ENCODE measurements around the gene HDHD2.
"Not testable (repeated sequence)": the region's sequence is repeated elsewhere in the genome, so short reads cannot be mapped to it uniquely, and the experiment has no call there.

Gene HDHD2, protein sequence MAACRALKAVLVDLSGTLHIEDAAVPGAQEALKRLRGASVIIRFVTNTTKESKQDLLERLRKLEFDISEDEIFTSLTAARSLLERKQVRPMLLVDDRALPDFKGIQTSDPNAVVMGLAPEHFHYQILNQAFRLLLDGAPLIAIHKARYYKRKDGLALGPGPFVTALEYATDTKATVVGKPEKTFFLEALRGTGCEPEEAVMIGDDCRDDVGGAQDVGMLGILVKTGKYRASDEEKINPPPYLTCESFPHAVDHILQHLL

DNA sequence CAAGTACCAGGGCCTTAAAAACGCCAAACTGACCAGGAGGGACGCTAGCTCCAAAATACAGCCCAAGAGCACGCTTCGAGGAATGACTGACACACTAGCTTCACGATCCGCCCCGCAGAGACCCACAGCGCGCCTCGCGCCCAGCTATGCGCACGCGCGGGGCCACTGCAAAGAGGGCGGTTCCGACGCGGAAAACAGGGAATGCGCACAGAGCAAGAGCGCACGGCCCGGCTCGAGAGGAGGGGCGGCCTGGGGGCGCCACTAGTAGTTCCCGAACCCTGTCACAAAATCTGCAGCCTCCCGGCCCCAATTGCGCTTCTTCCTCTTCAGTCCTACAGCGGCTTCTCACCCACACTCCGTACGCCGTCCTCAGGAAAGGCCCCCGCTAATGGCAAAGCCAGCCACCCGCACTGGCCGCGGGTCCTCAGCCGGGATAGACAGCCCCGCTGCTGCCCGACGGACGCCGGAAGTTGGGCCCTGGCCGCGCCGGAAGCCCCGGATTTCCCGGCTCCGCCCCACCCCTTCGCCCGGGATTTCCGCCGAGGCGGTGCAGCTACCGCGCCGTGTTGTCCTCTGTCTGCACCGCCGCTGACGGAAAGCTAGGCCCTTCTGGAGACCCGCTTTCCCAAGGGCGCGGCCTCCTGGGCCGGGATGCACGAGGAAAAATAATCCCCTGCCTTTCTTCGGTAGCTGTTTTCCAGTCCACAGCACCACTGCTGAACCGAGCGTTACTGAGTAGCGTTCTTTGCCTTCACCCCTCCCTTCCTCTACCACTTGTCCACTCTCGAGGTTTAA lies at the start of gene HDHD2:
Gene HDHD2, minus strand, starts transcription at position 472 of the 795 bp plus-strand sequence. CDS start 14,061 bp downstream, outside the sequence.
- ChIA-PET POLR2A (interaction anchor here (0.6 to 1.5 kb wide), 6 partner anchors 12 to 931 kb away, joined by 3 to 7 read pairs (median 4); no protein-coding TSS in a partner anchor), CTCF (interaction anchor here (0.6 to 2.3 kb wide), 4 partner anchors 12 to 55 kb away, joined by 3 to 10 read pairs (median 4); no protein-coding TSS in a partner anchor)
- DNase-seq (ENCODE audit: low read depth, low spot score) = no peak
- no peak for TF ChIP-seq CTCF (IDR thresholded peaks at IDR 0.05; ENCODE audit: insufficient read depth, low read length, missing control alignments)
- H3K4me3 ChIP-seq (ENCODE audit: low read depth, low read length) = peak within 1 kb of the TSS; percentile 80

GRCh38 chr18:47195961-47196360 lies 45.7 kb upstream of the HDHD2 start:
- CTCF ChIA-PET = interaction anchor here (6.5 kb wide), 1 partner anchor 8 kb away, joined by 42 read pairs; no protein-coding TSS in a partner anchor
- POLR2A ChIA-PET; DNase-seq (ENCODE audit: low read depth, low spot score); H3K4me3 ChIP-seq (ENCODE audit: low read depth, low read length): not testable (repeated sequence)

GRCh38 chr18:47191961-47192360 lies 41.7 kb upstream of the HDHD2 start:
- no peak for TF ChIP-seq CTCF (IDR thresholded peaks at IDR 0.05; ENCODE audit: insufficient read depth, low read length, missing control alignments)
- CTCF ChIA-PET = interaction anchor here (6.5 kb wide), 1 partner anchor 12 kb away, joined by 42 read pairs; no protein-coding TSS in a partner anchor
- no peak for DNase-seq (ENCODE audit: low read depth, low spot score)
- H3K4me3 ChIP-seq (ENCODE audit: low read depth, low read length) = no peak overlapping the region
- POLR2A ChIA-PET = no interaction called here

DNA sequence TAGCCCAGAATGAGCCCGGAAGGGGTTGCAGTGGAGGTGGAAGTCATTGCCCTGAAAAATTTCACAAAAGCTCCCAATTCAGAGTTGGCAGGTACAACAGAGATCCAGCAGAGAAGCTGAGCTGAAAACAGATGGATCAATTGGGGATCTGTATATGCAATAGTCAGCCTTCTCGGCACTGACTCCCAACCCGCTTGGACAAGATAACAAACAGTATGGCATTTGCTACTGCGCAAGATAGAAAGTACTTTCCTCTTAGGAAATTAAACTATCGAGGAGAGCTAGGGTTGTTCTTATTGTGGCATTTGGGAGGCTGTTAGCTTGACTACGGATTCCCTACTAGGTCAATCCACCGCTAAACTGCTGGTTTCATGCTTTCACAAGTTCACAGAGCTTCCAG lies 37.4 kb upstream of the HDHD2 start:
- POLR2A ChIA-PET = no interaction called here
- no peak for DNase-seq (ENCODE audit: low read depth, low spot score)
- TF ChIP-seq CTCF (IDR thresholded peaks at IDR 0.05; ENCODE audit: insufficient read depth, low read length, missing control alignments) = no peak
- CTCF ChIA-PET = interaction anchor here (0.6 to 2.3 kb wide), 3 partner anchors 17 to 139 kb away, joined by 3 to 7 read pairs (median 4); no protein-coding TSS in a partner anchor
- H3K4me3 ChIP-seq (ENCODE audit: low read depth, low read length) = no peak overlapping the region

DNA sequence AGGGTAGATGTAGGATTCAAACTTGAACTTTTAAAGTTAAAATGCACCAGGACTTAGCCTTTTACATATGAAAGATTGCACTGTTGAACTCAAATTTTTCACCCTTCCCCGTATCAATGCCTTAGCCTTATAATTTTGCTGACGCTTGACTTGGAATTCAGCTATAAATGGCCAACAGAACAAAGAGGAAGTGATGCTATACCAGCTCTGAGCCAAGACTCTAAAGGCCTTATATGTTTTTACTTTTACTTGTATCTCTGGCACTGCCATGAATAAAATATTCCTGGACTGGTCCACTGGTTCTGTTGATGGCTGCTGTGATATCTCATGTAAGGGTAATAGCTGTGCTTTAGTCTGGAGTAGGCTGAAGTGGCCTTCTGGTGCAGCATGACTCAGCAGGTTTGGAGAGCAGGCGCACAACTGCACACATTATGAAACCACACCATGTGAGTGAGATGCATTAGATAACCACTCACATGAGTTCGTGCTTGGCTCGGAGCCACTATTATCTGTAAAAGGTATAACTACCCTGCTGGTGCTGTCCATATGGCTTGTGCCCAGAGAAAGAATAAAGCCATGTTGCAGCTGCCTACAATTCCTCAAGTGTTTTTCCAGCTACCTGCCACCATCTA lies 34.2 kb upstream of the HDHD2 start:
- POLR2A ChIA-PET = no interaction called here
- DNase-seq (ENCODE audit: low read depth, low spot score) = no peak
- CTCF ChIA-PET = interaction anchor here (0.7 to 1.3 kb wide), 2 partner anchors 18 to 84 kb away, joined by 3 to 4 read pairs; no protein-coding TSS in a partner anchor
- no peak for TF ChIP-seq CTCF (IDR thresholded peaks at IDR 0.05; ENCODE audit: insufficient read depth, low read length, missing control alignments)
- H3K4me3 ChIP-seq (ENCODE audit: low read depth, low read length) = no peak overlapping the region

DNA sequence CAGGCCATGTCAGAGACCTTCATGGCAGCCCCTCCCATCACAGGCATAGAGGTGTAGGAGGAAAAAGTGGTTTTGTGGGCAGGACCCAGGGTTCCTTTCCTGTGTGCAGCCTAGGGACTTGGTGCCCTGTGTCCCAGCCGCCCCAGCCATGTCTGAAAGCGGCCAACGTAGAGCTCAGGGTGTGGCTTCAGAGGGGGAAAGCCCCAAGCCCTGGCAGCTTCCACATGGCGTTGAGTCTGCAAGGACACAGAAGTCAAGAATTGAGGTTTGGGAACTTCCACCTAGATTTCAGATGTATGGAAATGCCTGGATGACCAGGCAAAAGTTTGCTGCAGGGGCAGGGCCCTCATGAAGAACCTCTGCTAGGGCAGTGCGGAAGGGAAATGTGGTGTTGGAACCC lies 31.9 kb upstream of the HDHD2 start:
- H3K4me3 ChIP-seq (ENCODE audit: low read depth, low read length); CTCF ChIA-PET; POLR2A ChIA-PET; DNase-seq (ENCODE audit: low read depth, low spot score): not testable (repeated sequence)

DNA sequence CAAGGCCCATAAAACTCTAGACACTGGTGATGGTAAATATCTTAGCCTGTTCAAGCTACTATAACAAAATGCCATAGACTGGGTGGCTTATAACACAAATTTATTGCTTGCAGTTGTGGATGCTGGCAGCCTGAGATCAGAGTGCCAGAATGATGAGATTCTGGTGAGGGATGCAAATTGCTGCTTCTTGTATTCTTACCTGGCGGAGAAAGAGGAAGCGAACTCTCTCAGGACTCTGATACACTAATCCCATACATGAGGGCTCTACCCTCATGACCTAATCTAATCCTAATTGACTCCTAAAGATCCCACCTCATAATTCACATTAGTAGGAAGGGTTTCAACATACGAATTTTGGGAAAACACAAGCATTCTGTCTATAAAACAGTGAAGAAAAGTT lies 30.5 kb upstream of the HDHD2 start:
- ChIA-PET CTCF (no interaction called here), POLR2A (no interaction called here)
- no peak for DNase-seq (ENCODE audit: low read depth, low spot score)
- TF ChIP-seq CTCF (IDR thresholded peaks at IDR 0.05; ENCODE audit: insufficient read depth, low read length, missing control alignments) = no peak
- no peak overlapping the region for H3K4me3 ChIP-seq (ENCODE audit: low read depth, low read length)

All from AG04449 (cell line).